ENCODE results near the gene SMNDC1. TPM values are rescaled to one million over a fixed set of nuclear protein-coding genes. Genes with fewer than 3 reads are reported as not detected.

The SMNDC1 gene
- total and polyA plus RNA-seq, 2 experiments from 2014 or later: 13.5 to 24.9 TPM

GRCh38 chr10:110343947-110344346, 39.2 kb upstream of the SMNDC1 start:
- no peaks in the 10 kb centered on the region for H3K9me3 ChIP-seq (ENCODE audit: low read depth)
- no peaks in the 10 kb centered on the region for H3K4me1 ChIP-seq (ENCODE audit: low read depth)
- H3K27me3 ChIP-seq: no peaks in the 10 kb centered on the region
- no peaks in the 10 kb centered on the region for H3K36me3 ChIP-seq
- no peak overlapping the region for H3K4me3 ChIP-seq
- DNase-seq (ENCODE audit: low read depth in 1 of 2, low spot score in 1 of 2): no peak
- TF ChIP-seq CTCF (IDR thresholded peaks at IDR 0.05; ENCODE audit: low read depth, low read length): no peak
- H3K27ac ChIP-seq: no peak overlapping the region

- Histone ChIP-seq H3K27ac (no peak overlapping the region), H3K4me3 (no peak overlapping the region), H3K4me1 (ENCODE audit: low read depth) (peaks cover 9% of the 10 kb centered on the region), H3K27me3 (no peaks in the 10 kb centered on the region), H3K9me3 (ENCODE audit: low read depth) (no peaks in the 10 kb centered on the region), H3K36me3 (no peaks in the 10 kb centered on the region)
- DNase-seq (ENCODE audit: low read depth in 1 of 2, low spot score in 1 of 2): no peak
- no peak for TF ChIP-seq CTCF (IDR thresholded peaks at IDR 0.05; ENCODE audit: low read depth, low read length)
Observed at GRCh38 chr10:110340816-110341215, 36.1 kb upstream of the SMNDC1 start.

- Histone ChIP-seq H3K4me3 (no peak overlapping the region), H3K27ac (no peak overlapping the region), H3K36me3 (no peaks in the 10 kb centered on the region), H3K4me1 (ENCODE audit: low read depth) (peaks cover 14% of the 10 kb centered on the region), H3K27me3 (no peaks in the 10 kb centered on the region), H3K9me3 (ENCODE audit: low read depth) (no peaks in the 10 kb centered on the region)
- no peak for TF ChIP-seq CTCF (IDR thresholded peaks at IDR 0.05; ENCODE audit: low read depth, low read length)
- no peak for DNase-seq (ENCODE audit: low read depth in 1 of 2, low spot score in 1 of 2)
Observed at GRCh38 chr10:110340122-110340521, 35.4 kb upstream of the SMNDC1 start.

GRCh38 chr10:110337906-110338305, 33.2 kb upstream of the SMNDC1 start:
- no peak for TF ChIP-seq CTCF (IDR thresholded peaks at IDR 0.05; ENCODE audit: low read depth, low read length)

GRCh38 chr10:110337401-110337800, 32.7 kb upstream of the SMNDC1 start:
- no peaks in the 10 kb centered on the region for H3K9me3 ChIP-seq (ENCODE audit: low read depth)
- no peaks in the 10 kb centered on the region for H3K36me3 ChIP-seq
- no peaks in the 10 kb centered on the region for H3K27me3 ChIP-seq
- no peak for TF ChIP-seq CTCF (IDR thresholded peaks at IDR 0.05; ENCODE audit: low read depth, low read length)
- DNase-seq (ENCODE audit: low read depth in 1 of 2, low spot score in 1 of 2): no peak
- H3K27ac ChIP-seq: no peak overlapping the region
- no peak overlapping the region for H3K4me3 ChIP-seq
- H3K4me1 ChIP-seq (ENCODE audit: low read depth): peaks cover 14% of the 10 kb centered on the region

More at GRCh38 chr10:110337906-110338305, 33.2 kb upstream of the SMNDC1 start:
- Histone ChIP-seq H3K27me3 (no peaks in the 10 kb centered on the region), H3K36me3 (no peaks in the 10 kb centered on the region), H3K4me1 (ENCODE audit: low read depth) (peaks cover 14% of the 10 kb centered on the region), H3K4me3 (no peak overlapping the region), H3K9me3 (ENCODE audit: low read depth) (no peaks in the 10 kb centered on the region), H3K27ac (no peak overlapping the region)
- peak in 1 of 2 donors; percentile 42 for DNase-seq (ENCODE audit: low read depth in 1 of 2, low spot score in 1 of 2)
